Hepatocyte (in vitro differentiated cells): ENCODE results near the gene TMBIM1. TPM values are rescaled to one million over a fixed set of nuclear protein-coding genes. Genes with fewer than 3 reads are reported as not detected.

ENCODE experiments used
- DNase-seq: peaks from one replicate; pipeline ENCODE4 v3.0.0-alpha.2; 2016; ENCODE audit warnings: low spot score
- H2AFZ ChIP-seq: fragments of 200-600 bp; sonication (generic); 2 replicates; pipeline ENCODE4 v1.6.0; 2016; ENCODE audit warnings: antibody characterized with exemption, mild to moderate bottlenecking
- H3K27ac ChIP-seq: fragments of 200-600 bp; sonication (generic); 2 replicates; pipeline ENCODE4 v1.5.1; 2016; ENCODE audit warnings: mild to moderate bottlenecking
- H3K27me3 ChIP-seq: fragments of 200-600 bp; sonication (generic); 2 replicates; pipeline ENCODE4 v1.6.1; 2016
- H3K36me3 ChIP-seq: fragments of 200-600 bp; sonication (generic); replicated peaks from 2 replicates; pipeline ENCODE4 v1.5.1; 2016; ENCODE audit warnings: low read depth; ENCODE audit not compliant: insufficient read depth
- H3K4me1 ChIP-seq: fragments of 200-600 bp; sonication (generic); 2 replicates; pipeline ENCODE4 v1.5.1; 2016; ENCODE audit warnings: mild to moderate bottlenecking, moderate library complexity; ENCODE audit not compliant: insufficient read depth
- H3K4me2 ChIP-seq: fragments of 200-600 bp; sonication (generic); 2 replicates; pipeline ENCODE4 v1.6.0; 2016
- H3K4me3 ChIP-seq: fragments of 200-600 bp; sonication (generic); 2 replicates; pipeline ENCODE4 v1.5.1; 2016; ENCODE audit warnings: mild to moderate bottlenecking
- H3K79me2 ChIP-seq: fragments of 200-600 bp; sonication (generic); 2 replicates; pipeline ENCODE4 v1.6.0; 2017; ENCODE audit warnings: mild to moderate bottlenecking
- H3K9me2 ChIP-seq: fragments of 200-600 bp; sonication (generic); replicated peaks from 2 replicates; pipeline ENCODE4 v1.6.0; 2017; ENCODE audit warnings: mild to moderate bottlenecking; ENCODE audit not compliant: insufficient read depth
- H3K9me3 ChIP-seq: fragments of 200-600 bp; sonication (generic); 2 replicates; pipeline ENCODE4 v1.5.1; 2016; ENCODE audit warnings: low read depth, mild to moderate bottlenecking
- H4K20me1 ChIP-seq: fragments of 200-600 bp; sonication (generic); 2 replicates; pipeline ENCODE4 v1.6.0; 2016; ENCODE audit warnings: mild to moderate bottlenecking; ENCODE audit not compliant: insufficient read depth, poor library complexity, severe bottlenecking
- CTCF ChIP-seq: fragments of 200-600 bp; sonication (generic); IDR thresholded peaks from 2 replicates; pipeline ENCODE4 v1.5.1; 2016; ENCODE audit warnings: antibody characterized with exemption, mild to moderate bottlenecking; ENCODE audit not compliant: poor library complexity
- EZH2 ChIP-seq: fragments of 200-600 bp; sonication (generic); IDR thresholded peaks from 2 replicates; pipeline ENCODE4 v1.6.1; 2016; ENCODE audit warnings: antibody characterized with exemption, mild to moderate bottlenecking, borderline replicate concordance
- EZH2phosphoT487 ChIP-seq: fragments of 200-600 bp; sonication (generic); IDR thresholded peaks from one replicate; pipeline ENCODE4 v1.6.1; 2018; ENCODE audit warnings: antibody characterized with exemption, mild to moderate bottlenecking, low read depth, moderate library complexity; ENCODE audit not compliant: unreplicated experiment, severe bottlenecking
- WGBS: methylation state at CpG from one replicate; pipeline ENCODE4 v1.1.6; 2016; ENCODE audit warnings: low lambda C conversion rate; ENCODE audit errors: missing lambda C conversion rate; 5-methylcytosine and 5-hydroxymethylcytosine counted together
- polyA plus RNA-seq: library from polyadenylated mRNA; unstranded; fragments of >200 nt; fragmentation: Nextera tagmentation; extraction: Ambion mirVana; gene quantifications from 2 replicates; pipeline ENCODE4 v1.2.1, GENCODE V29; 2016
- total RNA-seq: library from RNA; depleted of rRNA; stranded (reverse); fragments of >200 nt; gene quantifications from 2 replicates; pipeline ENCODE4 v1.2.3, GENCODE V29; 2014

Gene TMBIM1
- total and polyA plus RNA-seq, 2 experiments from 2014 or later = 224 to 302 TPM

GRCh38 chr2:218331745-218332144, 39.4 kb upstream of the TMBIM1 start:
- Histone ChIP-seq H3K36me3 (no peaks in the 10 kb centered on the region), H3K27me3 (no peaks in the 10 kb centered on the region), H3K4me1 (peaks cover 20% of the 10 kb centered on the region), H3K4me2 (no peak overlapping the region), H3K27ac (no peak overlapping the region), H2AFZ (no peak overlapping the region), H3K4me3 (no peak overlapping the region), H4K20me1 (no peaks in the 10 kb centered on the region), H3K79me2 (peaks cover 40% of the 10 kb centered on the region), H3K9me3 (no peaks in the 10 kb centered on the region), H3K9me2 (no peaks in the 10 kb centered on the region)
- WGBS = 90% methylated on average over 8 of the region's 8 CpGs
- TF ChIP-seq EZH2phosphoT487 (no peak), CTCF (no peak), EZH2 (no peak)
- no peak for DNase-seq

DNA sequence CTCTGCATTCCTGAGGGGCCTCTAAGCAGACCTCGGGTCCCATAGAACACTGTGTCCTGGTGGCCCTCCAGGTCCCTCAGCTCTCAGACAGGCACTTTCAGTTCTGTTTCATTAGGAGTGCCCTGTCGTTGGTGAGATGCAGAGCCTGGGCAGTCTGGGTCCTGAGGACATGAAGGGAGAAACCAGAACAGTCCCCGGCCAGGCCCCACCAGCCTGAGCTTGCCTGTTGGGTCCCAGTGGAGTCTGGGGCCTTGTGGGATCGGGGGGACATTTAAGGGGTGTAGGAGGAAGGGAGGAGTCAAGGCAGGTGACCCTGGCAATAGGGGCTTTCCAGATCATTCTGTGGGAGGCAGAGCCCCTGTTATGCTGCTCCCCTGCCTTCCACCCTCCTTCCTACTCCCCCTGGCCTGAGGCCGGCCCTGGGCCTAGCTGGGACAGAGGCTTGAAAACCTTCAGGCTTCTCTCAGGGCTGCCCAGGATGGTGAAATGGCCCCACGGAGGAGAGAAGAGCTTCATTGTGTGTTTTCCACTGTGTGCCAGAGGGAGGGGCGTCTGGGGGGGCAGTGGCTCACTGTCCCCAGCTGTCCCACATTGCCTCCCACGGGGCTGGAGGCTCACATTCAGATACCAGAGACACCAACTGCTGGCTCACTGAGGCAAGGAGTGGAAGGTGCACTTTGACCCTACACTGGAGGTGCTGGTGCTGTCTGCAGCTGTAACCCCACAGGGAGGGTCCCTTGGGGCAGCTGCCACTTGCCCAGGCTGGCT, 37.7 kb upstream of the TMBIM1 start:
- H3K4me1 ChIP-seq = peaks cover 33% of the 10 kb centered on the region
- no peaks in the 10 kb centered on the region for H3K9me2 ChIP-seq
- H4K20me1 ChIP-seq = no peaks in the 10 kb centered on the region
- H3K36me3 ChIP-seq = no peaks in the 10 kb centered on the region
- no peak overlapping the region for H3K4me3 ChIP-seq
- no peak overlapping the region for H2AFZ ChIP-seq
- no peaks in the 10 kb centered on the region for H3K9me3 ChIP-seq
- DNase-seq = no peak
- TF ChIP-seq CTCF (no peak), EZH2 (no peak), EZH2phosphoT487 (no peak)
- WGBS = 64% methylated on average over 8 of the region's 8 CpGs
- no peak overlapping the region for H3K4me2 ChIP-seq
- H3K27ac ChIP-seq = peak overlapping the region; percentile 2
- H3K79me2 ChIP-seq = peaks cover 52% of the 10 kb centered on the region
- H3K27me3 ChIP-seq = no peaks in the 10 kb centered on the region

DNA sequence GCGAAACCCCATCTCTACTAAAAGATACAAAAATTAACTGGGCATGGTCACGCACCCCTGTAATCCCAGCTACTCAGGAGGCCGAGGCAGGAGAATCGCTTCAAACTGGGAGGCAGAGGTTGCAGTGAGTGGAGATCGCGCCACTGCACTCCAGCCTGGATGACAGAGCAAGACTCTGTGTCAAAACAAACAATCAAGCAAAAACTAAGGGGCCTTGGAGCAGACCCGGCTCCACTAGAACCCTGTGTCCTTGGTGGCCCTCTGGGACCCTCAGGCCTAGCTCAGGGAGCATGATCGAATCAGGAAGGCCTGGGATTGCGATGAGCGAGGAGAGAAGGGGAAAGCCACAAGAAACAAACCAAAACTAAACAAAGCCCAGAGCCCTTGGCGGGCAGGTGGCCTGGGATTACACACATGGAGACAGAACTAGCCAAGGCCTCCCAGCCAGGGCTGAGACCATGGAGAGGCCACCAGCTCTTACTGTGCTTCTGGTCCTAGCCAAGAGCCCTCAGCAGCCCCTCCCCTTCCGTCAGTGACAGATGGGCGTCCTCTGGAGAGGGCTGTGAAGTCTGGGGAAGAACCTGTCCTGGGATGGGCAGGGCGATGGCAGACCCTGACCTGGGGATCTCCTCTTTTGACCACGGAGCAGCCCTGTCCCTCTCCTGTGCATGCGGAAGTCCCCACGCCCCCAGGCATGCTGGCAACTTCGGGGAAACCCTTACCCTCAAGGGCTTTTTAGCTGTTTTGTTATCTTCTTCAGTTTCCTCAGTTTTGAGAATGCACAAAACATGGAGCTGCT, 36.9 kb upstream of the TMBIM1 start:
- Histone ChIP-seq H3K4me1 (peaks cover 33% of the 10 kb centered on the region), H3K79me2 (peaks cover 49% of the 10 kb centered on the region), H2AFZ (no peak overlapping the region), H3K36me3 (no peaks in the 10 kb centered on the region), H3K4me2 (no peak overlapping the region), H3K27me3 (no peaks in the 10 kb centered on the region), H3K9me3 (no peaks in the 10 kb centered on the region), H3K9me2 (no peaks in the 10 kb centered on the region), H3K27ac (peak overlapping the region; percentile 2), H3K4me3 (no peak overlapping the region), H4K20me1 (no peaks in the 10 kb centered on the region)
- DNase-seq = no peak
- WGBS = 85% methylated on average over 18 of the region's 18 CpGs
- TF ChIP-seq EZH2 (no peak), EZH2phosphoT487 (no peak), CTCF (no peak)
